Panc1 (cell line): ENCODE results near the gene CD80. TPM values are rescaled to one million over a fixed set of nuclear protein-coding genes. Genes with fewer than 3 reads are reported as not detected.

Experiments used
- ATAC-seq: fragments of 200-7000 bp; cut with Tn5 transposase; 2 replicates; pipeline ENCODE4 v1.9.1; 2020; ENCODE audit warnings: mild to moderate bottlenecking, moderate library complexity
- BruUV-seq: library from RNA; stranded (reverse); fragments of 400-500 nt; replicated peaks from 2 replicates; lab custom pipeline; 2021; lab: Mats Ljungman, UMichigan
- CTCF ChIA-PET: fragments of 300-600 bp; sonication (Branson Sonifier 250); formaldehyde crosslinking; loops from one replicate; lab custom pipeline; 2022; ENCODE audit warnings: antibody characterized with exemption; lab: Charles Lee
- POLR2A ChIA-PET: fragments of 300-600 bp; sonication (Branson Sonifier 250); formaldehyde crosslinking; loops from one replicate; lab custom pipeline; 2022; ENCODE audit warnings: antibody characterized with exemption; lab: Charles Lee
- DNase-seq: peaks from one replicate; pipeline ENCODE4 v3.0.0-alpha.2; 2010; ENCODE audit warnings: low read depth, low spot score
- H3K27ac ChIP-seq: 2 replicates; pipeline ENCODE4 v1.5.1; 2011; ENCODE audit warnings: mild to moderate bottlenecking, low read length, inconsistent platforms
- H3K27me3 ChIP-seq: fragments of 200-500 bp; sonication (Bioruptor generic); 2 replicates; pipeline ENCODE4 v1.6.0; 2014; ENCODE audit warnings: low read length, inconsistent platforms; ENCODE audit not compliant: control insufficient read depth, insufficient read depth
- H3K36me3 ChIP-seq: fragments of 200-500 bp; sonication (Bioruptor generic); 2 replicates; pipeline ENCODE4 v1.5.1; 2014; ENCODE audit warnings: inconsistent platforms, mild to moderate bottlenecking, low read length, moderate library complexity; ENCODE audit not compliant: control insufficient read depth, insufficient read depth
- H3K4me1 ChIP-seq: 2 replicates; pipeline ENCODE4 v1.5.1; 2011; ENCODE audit warnings: inconsistent platforms, mild to moderate bottlenecking, low read length, moderate library complexity; ENCODE audit not compliant: control insufficient read depth, insufficient read depth
- H3K4me3 ChIP-seq, 2 experiments: 2 replicates each; pipeline ENCODE4 v1.5.1; 2011 to 2012; ENCODE audit warnings: low read depth in 2 of 2, low read length in 2 of 2, mild to moderate bottlenecking in 2 of 2, inconsistent platforms in 1 of 2, moderate library complexity in 1 of 2
- H3K9me3 ChIP-seq: fragments of 200-500 bp; sonication (Bioruptor generic); 2 replicates; pipeline ENCODE4 v1.5.1; 2014; ENCODE audit warnings: low read depth, mild to moderate bottlenecking, inconsistent platforms, low read length, moderate library complexity; ENCODE audit not compliant: control insufficient read depth, insufficient read depth
- POLR2AphosphoS5 ChIP-seq: IDR thresholded peaks from 2 replicates; pipeline ENCODE4 v1.6.1; 2012; ENCODE audit warnings: mild to moderate bottlenecking, low read depth, low read length, moderate library complexity
- SIN3A ChIP-seq: IDR thresholded peaks from 2 replicates; pipeline ENCODE4 v1.6.1; 2012; ENCODE audit warnings: low read depth, mild to moderate bottlenecking, low read length, moderate library complexity, borderline replicate concordance; ENCODE audit not compliant: insufficient read depth
- TCF7L2 ChIP-seq: IDR thresholded peaks from 2 replicates; pipeline ENCODE4 v1.6.1; 2011; ENCODE audit warnings: mild to moderate bottlenecking, low read depth, low read length, inconsistent platforms
- in situ Hi-C: cut with HindIII; loops from 2 replicates; pipeline ENCODE4 v1.10.0; 2016; ENCODE audit warnings: low sequenced_read_pairs, low pct_unique_long_range_greater_than_20kb
- intact Hi-C: fragments of 100-400 bp; cut with micrococcal nuclease; formaldehyde crosslinking; loops from one replicate; pipeline ENCODE4 v1.10.0; 2022; ENCODE audit not compliant: unreplicated experiment
- total RNA-seq: library from RNA; stranded (reverse); gene quantifications from one replicate; pipeline ENCODE4 v1.2.1, GENCODE V29; 2021; ENCODE audit not compliant: unreplicated experiment
- TF ChIP-seq, protein P1 (sequence below), 2 experiments: IDR thresholded peaks; 2 replicates each; pipeline ENCODE4 v1.6.1; 2011 to 2012; ENCODE audit warnings: low read depth in 2 of 2, control low read depth in 1 of 2, low read length in 1 of 2, mild to moderate bottlenecking in 1 of 2, moderate library complexity in 1 of 2; ENCODE audit not compliant: insufficient read depth in 1 of 2
- TF ChIP-seq, protein P2 (sequence below): fragments of 450-650 bp; IDR thresholded peaks from 2 replicates; pipeline ENCODE4 v1.5.1; 2017; ENCODE audit warnings: mild to moderate bottlenecking

The CD80 gene
- total RNA-seq, 1 experiment from 2014 or later: 0.15 TPM

DNA sequence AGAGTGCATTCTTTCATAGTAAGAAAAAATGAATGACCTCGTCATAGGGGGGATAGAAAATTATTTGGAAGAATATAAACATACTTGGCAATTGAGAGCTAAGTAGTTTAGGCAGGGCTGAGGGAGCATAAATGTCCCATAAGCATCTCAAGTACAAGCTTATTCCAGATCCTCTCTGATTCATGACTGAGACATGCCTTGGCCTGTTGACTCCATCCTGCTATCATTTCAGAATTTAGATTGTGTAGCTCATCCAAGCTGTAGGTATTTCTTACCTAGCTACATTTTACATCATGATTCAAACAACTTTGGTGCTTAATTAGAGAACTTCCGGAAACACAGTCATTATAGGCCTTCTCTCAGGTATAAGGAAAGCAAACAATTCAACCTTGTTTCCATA is 78.3 kb downstream of the CD80 start:
- in situ Hi-C loops: no loop called here
- no TSS peak for BruUV-seq
- no peak for TF ChIP-seq SIN3A
- TF ChIP-seq POLR2AphosphoS5: no peak
- TF ChIP-seq, protein P1, sequence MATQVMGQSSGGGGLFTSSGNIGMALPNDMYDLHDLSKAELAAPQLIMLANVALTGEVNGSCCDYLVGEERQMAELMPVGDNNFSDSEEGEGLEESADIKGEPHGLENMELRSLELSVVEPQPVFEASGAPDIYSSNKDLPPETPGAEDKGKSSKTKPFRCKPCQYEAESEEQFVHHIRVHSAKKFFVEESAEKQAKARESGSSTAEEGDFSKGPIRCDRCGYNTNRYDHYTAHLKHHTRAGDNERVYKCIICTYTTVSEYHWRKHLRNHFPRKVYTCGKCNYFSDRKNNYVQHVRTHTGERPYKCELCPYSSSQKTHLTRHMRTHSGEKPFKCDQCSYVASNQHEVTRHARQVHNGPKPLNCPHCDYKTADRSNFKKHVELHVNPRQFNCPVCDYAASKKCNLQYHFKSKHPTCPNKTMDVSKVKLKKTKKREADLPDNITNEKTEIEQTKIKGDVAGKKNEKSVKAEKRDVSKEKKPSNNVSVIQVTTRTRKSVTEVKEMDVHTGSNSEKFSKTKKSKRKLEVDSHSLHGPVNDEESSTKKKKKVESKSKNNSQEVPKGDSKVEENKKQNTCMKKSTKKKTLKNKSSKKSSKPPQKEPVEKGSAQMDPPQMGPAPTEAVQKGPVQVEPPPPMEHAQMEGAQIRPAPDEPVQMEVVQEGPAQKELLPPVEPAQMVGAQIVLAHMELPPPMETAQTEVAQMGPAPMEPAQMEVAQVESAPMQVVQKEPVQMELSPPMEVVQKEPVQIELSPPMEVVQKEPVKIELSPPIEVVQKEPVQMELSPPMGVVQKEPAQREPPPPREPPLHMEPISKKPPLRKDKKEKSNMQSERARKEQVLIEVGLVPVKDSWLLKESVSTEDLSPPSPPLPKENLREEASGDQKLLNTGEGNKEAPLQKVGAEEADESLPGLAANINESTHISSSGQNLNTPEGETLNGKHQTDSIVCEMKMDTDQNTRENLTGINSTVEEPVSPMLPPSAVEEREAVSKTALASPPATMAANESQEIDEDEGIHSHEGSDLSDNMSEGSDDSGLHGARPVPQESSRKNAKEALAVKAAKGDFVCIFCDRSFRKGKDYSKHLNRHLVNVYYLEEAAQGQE (IDR thresholded peaks at IDR 0.05; ENCODE audit: insufficient read depth in 1 of 2, low read depth in 2 of 2, low read length in 1 of 2): no peak
- TF ChIP-seq TCF7L2: no peak
- TF ChIP-seq, protein P2, sequence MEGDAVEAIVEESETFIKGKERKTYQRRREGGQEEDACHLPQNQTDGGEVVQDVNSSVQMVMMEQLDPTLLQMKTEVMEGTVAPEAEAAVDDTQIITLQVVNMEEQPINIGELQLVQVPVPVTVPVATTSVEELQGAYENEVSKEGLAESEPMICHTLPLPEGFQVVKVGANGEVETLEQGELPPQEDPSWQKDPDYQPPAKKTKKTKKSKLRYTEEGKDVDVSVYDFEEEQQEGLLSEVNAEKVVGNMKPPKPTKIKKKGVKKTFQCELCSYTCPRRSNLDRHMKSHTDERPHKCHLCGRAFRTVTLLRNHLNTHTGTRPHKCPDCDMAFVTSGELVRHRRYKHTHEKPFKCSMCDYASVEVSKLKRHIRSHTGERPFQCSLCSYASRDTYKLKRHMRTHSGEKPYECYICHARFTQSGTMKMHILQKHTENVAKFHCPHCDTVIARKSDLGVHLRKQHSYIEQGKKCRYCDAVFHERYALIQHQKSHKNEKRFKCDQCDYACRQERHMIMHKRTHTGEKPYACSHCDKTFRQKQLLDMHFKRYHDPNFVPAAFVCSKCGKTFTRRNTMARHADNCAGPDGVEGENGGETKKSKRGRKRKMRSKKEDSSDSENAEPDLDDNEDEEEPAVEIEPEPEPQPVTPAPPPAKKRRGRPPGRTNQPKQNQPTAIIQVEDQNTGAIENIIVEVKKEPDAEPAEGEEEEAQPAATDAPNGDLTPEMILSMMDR: no peak
- H3K27me3 ChIP-seq: no peaks in the 10 kb centered on the region
- H3K4me3 ChIP-seq: no peak overlapping the region
- H3K9me3 ChIP-seq: no peaks in the 10 kb centered on the region
- peaks cover 3% of the 10 kb centered on the region; the same call in 1 of the 2 replicates for H3K36me3 ChIP-seq
- POLR2A ChIA-PET: no interaction called here
- DNase-seq (no peak), ATAC-seq (no peak)
- no peak overlapping the region for H3K27ac ChIP-seq
- CTCF ChIA-PET: no interaction called here
- intact Hi-C loops: no loop called here
- no peaks in the 10 kb centered on the region for H3K4me1 ChIP-seq

Other genes starting within 250 kb of the CD80 start
- gene TMEM39A, start 96.0 kb downstream of the CD80 start, total RNA-seq: 47.8 TPM
- gene POGLUT1, start 90.7 kb downstream of the CD80 start, total RNA-seq: 24.6 TPM
- 170 TPM for gene TIMMDC1, start 61.1 kb downstream of the CD80 start, total RNA-seq
- 7.8 TPM for gene ADPRH, start 19.9 kb upstream of the CD80 start, total RNA-seq
- not detected for gene PLA1A, start 38.3 kb upstream of the CD80 start, total RNA-seq
- gene POPDC2, start 101.0 kb upstream of the CD80 start, total RNA-seq: 0.15 TPM
- 81.6 TPM for gene COX17, start 117.8 kb upstream of the CD80 start, total RNA-seq
- gene CFAP91, start 143.4 kb upstream of the CD80 start, total RNA-seq: 0.90 TPM
- gene NR1I2, start 222.5 kb upstream of the CD80 start, total RNA-seq: not detected